SU-DHL-6 (cell line): Measurements from ENCODE around the gene EEPD1.

Experiments used
- H2AFZ ChIP-seq: fragments of 200-600 bp; sonication (generic); 2 replicates; pipeline ENCODE4 v1.6.1; 2014; ENCODE audit warnings: low read depth, mild to moderate bottlenecking, moderate library complexity, mixed read lengths, antibody characterized with exemption, low read length; ENCODE audit not compliant: severe bottlenecking
- H3F3A ChIP-seq: fragments of 200-600 bp; shearing (Covaris generic); 2 replicates; pipeline ENCODE4 v1.6.0; 2016; ENCODE audit warnings: antibody characterized with exemption, mild to moderate bottlenecking; ENCODE audit not compliant: insufficient read depth
- H3K27ac ChIP-seq: fragments of 200-600 bp; sonication (generic); 2 replicates; pipeline ENCODE4 v1.5.1; 2016; ENCODE audit warnings: low read depth, mild to moderate bottlenecking, low read length, moderate library complexity, mixed read lengths
- H3K27me3 ChIP-seq: fragments of 200-600 bp; sonication (generic), shearing (Covaris generic); 2 replicates; pipeline ENCODE4 v1.6.0; 2014; ENCODE audit warnings: mild to moderate bottlenecking, low read length
- H3K36me3 ChIP-seq: fragments of 200-600 bp; sonication (generic); 2 replicates; pipeline ENCODE4 v1.6.1; 2014; ENCODE audit warnings: mild to moderate bottlenecking, low read length, mixed read lengths
- H3K4me2 ChIP-seq: fragments of 300-600, 200-600 bp; shearing (Covaris generic), sonication (generic); 2 replicates; pipeline ENCODE4 v1.6.0; 2014; ENCODE audit warnings: low read length, low read depth, mild to moderate bottlenecking; ENCODE audit not compliant: poor library complexity, severe bottlenecking
- H3K4me3 ChIP-seq: fragments of 200-600 bp; sonication (generic); 2 replicates; pipeline ENCODE4 v1.5.1; 2014; ENCODE audit warnings: antibody characterized with exemption, low read length, mild to moderate bottlenecking, mixed read lengths; ENCODE audit not compliant: insufficient read depth, poor library complexity, severe bottlenecking
- H3K79me2 ChIP-seq: fragments of 200-600 bp; sonication (generic); 2 replicates; pipeline ENCODE4 v1.6.1; 2014; ENCODE audit warnings: mild to moderate bottlenecking, low read length, moderate library complexity; ENCODE audit not compliant: insufficient read depth
- H3K9ac ChIP-seq: fragments of 200-600 bp; sonication (generic); 2 replicates; pipeline ENCODE4 v1.7.0; 2014; ENCODE audit warnings: mild to moderate bottlenecking, low read length
- H3K9me2 ChIP-seq: fragments of 200-600 bp; sonication (generic); replicated peaks from 2 replicates; pipeline ENCODE4 v1.6.1; 2014; ENCODE audit warnings: low read length; ENCODE audit not compliant: insufficient read depth
- H3K9me3 ChIP-seq: fragments of 200-600 bp; sonication (generic); 2 replicates; pipeline ENCODE4 v1.6.1; 2014; ENCODE audit warnings: low read length, mixed read lengths; ENCODE audit not compliant: insufficient read depth
- H4K20me1 ChIP-seq: fragments of 200-600 bp; sonication (generic); 2 replicates; pipeline ENCODE4 v1.6.1; 2014; ENCODE audit warnings: low read depth, mild to moderate bottlenecking, antibody characterized with exemption, low read length, moderate library complexity, mixed read lengths
- CTCF ChIP-seq: fragments of 200-600 bp; sonication (generic); IDR thresholded peaks from one replicate; pipeline ENCODE4 v1.5.1; 2017; ENCODE audit warnings: antibody characterized with exemption, mild to moderate bottlenecking, low read length, moderate library complexity; ENCODE audit not compliant: insufficient read depth, poor library complexity, severe bottlenecking
- EZH2phosphoT487 ChIP-seq: fragments of 200-600 bp; sonication (generic), shearing (Covaris generic); conservative IDR thresholded peaks from 2 replicates; pipeline ENCODE4 v1.6.1; 2018; ENCODE audit warnings: mild to moderate bottlenecking, antibody characterized with exemption, low read length, moderate library complexity, mixed read lengths

EEPD1 gene

GRCh38 chr7:36128448-36129047 is 24.5 kb upstream of the EEPD1 start:
- Histone ChIP-seq H3K4me3 (no peak overlapping the region), H3F3A (no peaks in the 10 kb centered on the region), H3K27ac (no peak overlapping the region), H3K36me3 (no peaks in the 10 kb centered on the region), H3K4me2 (peak overlapping the region; percentile 27), H2AFZ (no peak overlapping the region), H3K9me3 (no peaks in the 10 kb centered on the region), H3K79me2 (no peaks in the 10 kb centered on the region), H3K27me3 (no peaks in the 10 kb centered on the region), H4K20me1 (no peaks in the 10 kb centered on the region), H3K9me2 (no peaks in the 10 kb centered on the region), H3K9ac (no peak overlapping the region)
- TF ChIP-seq CTCF (peak; percentile 58), EZH2phosphoT487 (no peak)

- Histone ChIP-seq H3K9ac (no peak overlapping the region), H3K36me3 (no peaks in the 10 kb centered on the region), H3K27me3 (no peaks in the 10 kb centered on the region), H3K9me3 (no peaks in the 10 kb centered on the region), H3K4me2 (peak overlapping the region; percentile 27), H2AFZ (no peak overlapping the region), H3K9me2 (no peaks in the 10 kb centered on the region), H4K20me1 (no peaks in the 10 kb centered on the region), H3K4me3 (no peak overlapping the region), H3F3A (no peaks in the 10 kb centered on the region), H3K27ac (no peak overlapping the region), H3K79me2 (no peaks in the 10 kb centered on the region)
- TF ChIP-seq EZH2phosphoT487 (no peak), CTCF (no peak)
These were observed 24.0 kb upstream of the EEPD1 start for GRCh38 chr7:36129048-36129534.

GRCh38 chr7:36130236-36130945 is 22.7 kb upstream of the EEPD1 start:
- no peak overlapping the region for H3K4me3 ChIP-seq
- no peak overlapping the region for H3K4me2 ChIP-seq
- H3K27ac ChIP-seq, result no peak overlapping the region
- no peaks in the 10 kb centered on the region for H3K9me2 ChIP-seq
- H2AFZ ChIP-seq, result peak overlapping the region; percentile 30
- no peaks in the 10 kb centered on the region for H3K9me3 ChIP-seq
- H3K79me2 ChIP-seq, result no peaks in the 10 kb centered on the region
- H3F3A ChIP-seq, result no peaks in the 10 kb centered on the region
- H3K9ac ChIP-seq, result no peak overlapping the region
- no peaks in the 10 kb centered on the region for H3K36me3 ChIP-seq
- H3K27me3 ChIP-seq, result no peaks in the 10 kb centered on the region
- no peak for TF ChIP-seq CTCF
- no peaks in the 10 kb centered on the region for H4K20me1 ChIP-seq
